ENCODE measurements around the gene MUSTN1.
A peak's percentile ranks its signal among the peaks of the same experiment; 100 is the strongest.

Gene MUSTN1

DNA sequence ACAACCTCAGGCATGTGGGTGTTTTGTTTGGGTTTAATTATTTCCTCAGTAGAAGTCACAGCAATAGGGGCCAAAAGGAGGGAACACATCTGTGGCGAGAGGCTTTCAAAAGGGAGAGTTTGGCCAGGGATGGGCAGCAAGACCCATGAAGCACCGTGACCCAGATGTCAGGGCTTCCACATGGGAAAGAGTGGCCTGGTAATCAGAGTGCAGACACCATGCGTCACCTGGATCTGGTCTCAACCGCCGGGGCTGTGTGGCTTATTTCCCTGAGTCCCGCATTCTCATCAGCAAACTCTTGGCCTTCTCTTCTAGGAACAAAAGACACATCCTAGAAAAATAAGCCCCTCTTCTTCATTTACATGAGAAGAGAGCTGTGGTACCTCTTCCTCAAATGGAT is 12.4 kb upstream of the MUSTN1 start:
- FAIRE-seq (no peak), DNase-seq (ENCODE audit: insufficient read length, low spot score) (no peak)
- TF ChIP-seq, protein P1, sequence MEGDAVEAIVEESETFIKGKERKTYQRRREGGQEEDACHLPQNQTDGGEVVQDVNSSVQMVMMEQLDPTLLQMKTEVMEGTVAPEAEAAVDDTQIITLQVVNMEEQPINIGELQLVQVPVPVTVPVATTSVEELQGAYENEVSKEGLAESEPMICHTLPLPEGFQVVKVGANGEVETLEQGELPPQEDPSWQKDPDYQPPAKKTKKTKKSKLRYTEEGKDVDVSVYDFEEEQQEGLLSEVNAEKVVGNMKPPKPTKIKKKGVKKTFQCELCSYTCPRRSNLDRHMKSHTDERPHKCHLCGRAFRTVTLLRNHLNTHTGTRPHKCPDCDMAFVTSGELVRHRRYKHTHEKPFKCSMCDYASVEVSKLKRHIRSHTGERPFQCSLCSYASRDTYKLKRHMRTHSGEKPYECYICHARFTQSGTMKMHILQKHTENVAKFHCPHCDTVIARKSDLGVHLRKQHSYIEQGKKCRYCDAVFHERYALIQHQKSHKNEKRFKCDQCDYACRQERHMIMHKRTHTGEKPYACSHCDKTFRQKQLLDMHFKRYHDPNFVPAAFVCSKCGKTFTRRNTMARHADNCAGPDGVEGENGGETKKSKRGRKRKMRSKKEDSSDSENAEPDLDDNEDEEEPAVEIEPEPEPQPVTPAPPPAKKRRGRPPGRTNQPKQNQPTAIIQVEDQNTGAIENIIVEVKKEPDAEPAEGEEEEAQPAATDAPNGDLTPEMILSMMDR (IDR thresholded peaks at IDR 0.05; ENCODE audit: insufficient read depth, missing control alignments), result no peak

DNA sequence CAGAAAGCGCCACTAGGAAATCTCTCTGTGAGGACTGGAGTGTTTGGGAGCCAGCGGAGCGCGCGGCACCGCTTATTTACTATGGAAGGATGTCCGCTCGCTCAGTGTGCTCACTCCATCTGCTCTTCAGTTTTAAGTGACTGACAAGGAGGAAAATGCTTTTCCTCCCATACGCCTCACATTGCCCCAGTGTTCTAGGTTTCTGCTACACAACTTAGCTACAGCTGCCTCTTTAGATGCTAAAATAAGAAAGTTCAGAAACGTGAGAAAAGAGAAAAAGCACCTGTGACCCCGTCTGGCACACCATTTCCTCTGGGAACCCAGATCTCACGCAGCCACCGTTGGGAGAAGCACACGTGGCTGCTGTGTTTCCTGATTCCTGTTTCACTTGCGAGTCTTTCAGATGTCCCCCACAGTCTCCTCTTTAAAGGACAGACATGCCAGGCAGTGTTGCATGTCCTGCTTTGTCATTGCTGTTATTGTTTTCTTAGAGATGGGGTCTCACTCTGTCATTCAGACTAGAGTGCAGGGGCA is 11.7 kb upstream of the MUSTN1 start:
- no peak for FAIRE-seq
- DNase-seq (ENCODE audit: insufficient read length, low spot score), result no peak
- TF ChIP-seq, protein P1 (IDR thresholded peaks at IDR 0.05; ENCODE audit: insufficient read depth, missing control alignments), result no peak

DNA sequence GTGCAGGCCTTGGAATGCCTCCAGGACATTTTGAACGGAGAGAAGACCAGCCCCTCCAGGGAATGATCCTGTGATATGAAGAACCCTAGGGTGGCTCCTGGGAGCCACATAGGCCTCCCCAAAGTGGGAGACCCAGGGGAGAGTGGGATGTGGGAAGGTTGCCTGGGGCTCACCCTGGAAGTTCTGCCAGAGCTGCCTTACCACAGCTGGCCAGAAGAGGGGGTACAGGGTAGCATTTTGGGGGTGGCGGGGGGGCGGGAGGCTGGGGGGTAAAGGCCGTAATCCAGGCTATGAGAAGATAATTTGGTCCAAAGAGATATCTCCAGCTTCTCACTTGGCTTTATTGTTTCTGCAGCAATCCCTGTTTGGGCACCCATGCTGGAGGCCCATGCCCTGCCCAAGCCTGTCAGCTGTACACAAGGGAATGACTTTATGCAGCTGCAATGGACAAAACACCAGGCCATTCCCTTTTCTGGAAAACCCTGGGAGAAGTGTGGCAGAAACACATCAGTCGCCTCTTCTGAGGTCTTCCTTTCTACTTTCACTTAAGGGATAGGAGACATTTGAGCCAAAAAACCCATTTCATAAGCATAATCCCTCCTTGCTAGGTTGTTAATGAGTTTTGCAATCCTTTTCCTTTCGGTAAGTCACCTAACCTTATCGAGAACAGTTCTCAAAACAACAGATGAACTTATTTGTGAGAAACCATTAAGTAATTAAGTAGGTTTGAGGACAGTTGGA is 11.0 kb upstream of the MUSTN1 start:
- TF ChIP-seq, protein P1 (IDR thresholded peaks at IDR 0.05; ENCODE audit: insufficient read depth, missing control alignments), result peak; percentile 5
- no peak for FAIRE-seq
- no peak for DNase-seq (ENCODE audit: insufficient read length, low spot score)

DNA sequence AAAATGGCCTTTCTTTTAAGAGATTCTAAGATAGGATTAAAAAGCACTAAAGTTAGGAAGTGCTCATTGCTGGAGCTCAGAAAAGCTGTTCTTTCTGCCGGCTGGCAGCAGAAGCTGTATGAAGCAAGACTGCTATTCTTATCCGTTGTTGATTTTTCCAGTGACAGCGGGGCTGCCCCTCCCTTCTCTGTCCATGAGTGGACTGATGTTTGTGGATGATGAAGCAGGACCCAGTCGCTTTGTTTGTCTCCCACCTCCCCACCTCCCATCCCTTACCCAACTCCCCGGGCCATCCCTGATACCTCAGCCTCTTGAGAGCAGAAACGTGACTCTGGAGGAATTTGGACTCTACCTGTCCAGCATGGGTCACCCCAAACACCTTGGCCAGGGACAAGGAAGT is 10.3 kb upstream of the MUSTN1 start:
- DNase-seq (ENCODE audit: insufficient read length, low spot score), result no peak
- TF ChIP-seq, protein P1 (IDR thresholded peaks at IDR 0.05; ENCODE audit: insufficient read depth, missing control alignments), result no peak
- FAIRE-seq, result no peak

DNA sequence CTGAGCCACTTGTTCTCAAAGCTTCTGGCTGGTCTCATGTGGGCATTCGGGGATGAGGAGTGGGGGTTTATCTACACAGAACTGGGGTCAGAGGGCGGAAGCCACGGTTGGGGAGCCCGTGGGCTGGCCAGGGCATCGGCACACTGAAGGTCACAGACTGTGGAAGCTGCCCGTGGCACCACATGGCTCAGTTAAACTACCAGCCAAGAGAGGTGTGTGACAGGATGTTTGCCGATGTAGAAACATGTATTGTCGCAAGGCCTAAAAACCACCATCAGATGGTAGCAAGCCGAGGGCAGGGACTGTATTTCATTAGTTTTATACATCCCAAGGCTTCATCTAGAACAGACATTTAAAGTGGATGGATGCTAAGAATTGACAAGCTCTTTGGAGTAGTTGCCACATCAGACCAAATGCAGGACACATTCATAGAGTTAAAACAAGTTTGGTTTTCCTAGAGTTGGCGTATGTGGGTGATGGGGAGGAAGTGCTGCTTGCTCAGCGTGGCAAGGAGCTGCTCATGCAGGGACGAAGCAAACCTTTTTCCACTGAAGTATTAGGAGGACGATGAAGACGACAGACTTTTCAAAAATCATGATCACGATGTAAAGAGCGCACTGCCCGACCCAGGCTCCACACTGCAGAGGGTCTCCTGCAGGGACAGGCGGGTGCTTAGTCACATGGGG is 9.6 kb upstream of the MUSTN1 start:
- DNase-seq (ENCODE audit: insufficient read length, low spot score) (no peak), FAIRE-seq (no peak)
- TF ChIP-seq, protein P1 (IDR thresholded peaks at IDR 0.05; ENCODE audit: insufficient read depth, missing control alignments), result no peak

DNA sequence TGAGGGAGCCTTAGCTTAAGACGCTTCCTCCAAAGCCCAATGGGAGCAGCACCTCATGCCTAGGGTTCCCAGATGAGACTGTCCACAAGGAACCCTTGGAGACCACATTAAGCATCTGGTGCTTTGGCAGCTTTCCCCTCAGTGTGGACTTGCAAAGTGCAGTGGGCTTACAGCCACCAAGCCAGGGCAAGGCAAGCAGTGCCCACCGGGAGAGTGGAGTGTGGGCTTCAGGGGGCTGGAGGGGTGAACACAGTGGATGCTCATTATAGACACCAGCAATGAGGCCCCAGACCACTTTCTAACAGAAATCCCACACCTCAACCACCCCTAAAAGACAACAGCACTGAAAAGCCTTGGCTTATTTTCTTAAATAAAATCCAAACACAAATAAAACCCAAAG is 9.1 kb upstream of the MUSTN1 start:
- DNase-seq (ENCODE audit: insufficient read length, low spot score), result no peak
- TF ChIP-seq, protein P1 (IDR thresholded peaks at IDR 0.05; ENCODE audit: insufficient read depth, missing control alignments), result no peak
- FAIRE-seq, result no peak

Data from D721Med (cell line).